Mucosa of stomach (tissue), 1 donor: ENCODE data around the gene SPAG17.
A peak's percentile ranks its signal among the peaks of the same experiment; 100 is the strongest.

ENCODE experiments used
- H3K27me3 ChIP-seq: one replicate; pipeline ENCODE4 v1.7.0; 2013; ENCODE audit warnings: mild to moderate bottlenecking, low read length; ENCODE audit not compliant: control insufficient read depth, insufficient read depth
- H3K36me3 ChIP-seq: one replicate; pipeline ENCODE4 v1.7.0; 2013; ENCODE audit warnings: low read length; ENCODE audit not compliant: control insufficient read depth, insufficient read depth
- H3K4me1 ChIP-seq: one replicate; pipeline ENCODE4 v1.7.0; 2013; ENCODE audit warnings: mild to moderate bottlenecking, low read length; ENCODE audit not compliant: control insufficient read depth, insufficient read depth
- H3K4me3 ChIP-seq: one replicate; pipeline ENCODE4 v1.7.0; 2013; ENCODE audit warnings: low read length
- H3K9ac ChIP-seq: one replicate; pipeline ENCODE4 v1.7.0; 2013; ENCODE audit warnings: mild to moderate bottlenecking, low read length, moderate library complexity
- H3K9me3 ChIP-seq: one replicate; pipeline ENCODE4 v1.7.0; 2013; ENCODE audit warnings: mild to moderate bottlenecking, low read length, moderate library complexity; ENCODE audit not compliant: control insufficient read depth
- donor health status: Pancreatic carcinoma.

The SPAG17 gene

DNA sequence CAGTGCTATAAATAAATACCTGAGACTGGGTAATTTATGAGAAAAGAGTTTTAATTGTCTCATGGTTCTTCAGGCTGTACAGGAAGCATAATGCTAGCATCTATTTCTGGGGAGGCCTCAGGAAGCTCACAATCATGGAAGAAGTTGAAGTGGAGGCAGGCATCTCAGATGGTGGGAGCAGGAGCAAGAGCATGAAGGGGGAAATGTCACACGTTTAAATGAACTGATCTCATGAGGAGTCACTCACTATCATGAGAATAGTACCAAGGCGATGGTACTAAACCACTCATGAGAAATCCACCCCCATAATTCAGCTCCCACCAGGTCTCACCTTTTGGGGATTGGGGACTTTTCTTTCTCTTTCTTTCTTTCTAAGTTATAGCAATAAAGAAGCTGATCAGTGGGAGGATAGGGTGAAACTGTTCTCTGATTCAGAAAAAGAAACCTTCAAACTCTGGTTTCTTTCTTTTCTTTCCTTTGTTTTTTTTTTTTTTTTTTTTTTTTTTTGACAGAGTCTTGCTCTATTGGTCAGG lies 17.1 kb upstream of the SPAG17 start:
- Histone ChIP-seq H3K4me1 (no peaks in the 10 kb centered on the region), H3K27me3 (no peaks in the 10 kb centered on the region), H3K36me3 (no peaks in the 10 kb centered on the region), H3K9me3 (no peaks in the 10 kb centered on the region), H3K9ac (no peak overlapping the region), H3K4me3 (no peak overlapping the region)

DNA sequence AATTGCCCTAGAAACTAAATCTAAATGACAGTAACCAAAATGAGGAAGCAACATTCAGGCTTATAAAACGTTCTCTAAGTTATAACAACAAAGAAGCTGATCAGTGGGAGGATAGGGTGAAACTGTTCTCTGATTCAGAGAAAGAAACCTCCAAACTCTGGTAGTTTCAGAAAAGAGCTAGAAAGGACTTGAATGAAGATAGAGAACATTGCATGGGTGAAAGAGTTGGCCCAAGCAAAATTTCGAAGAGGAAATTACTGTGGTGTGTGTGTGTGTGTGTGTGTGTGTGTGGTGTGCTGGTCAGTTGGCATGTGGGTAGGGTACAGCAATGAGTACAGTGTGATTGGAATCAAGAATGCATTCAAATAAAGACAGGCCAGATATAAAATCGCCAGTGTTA lies 16.5 kb upstream of the SPAG17 start:
- H3K4me1 ChIP-seq: no peaks in the 10 kb centered on the region
- H3K9me3 ChIP-seq: no peaks in the 10 kb centered on the region
- H3K9ac ChIP-seq: no peak overlapping the region
- H3K4me3 ChIP-seq: no peak overlapping the region
- no peaks in the 10 kb centered on the region for H3K27me3 ChIP-seq
- H3K36me3 ChIP-seq: no peaks in the 10 kb centered on the region

DNA sequence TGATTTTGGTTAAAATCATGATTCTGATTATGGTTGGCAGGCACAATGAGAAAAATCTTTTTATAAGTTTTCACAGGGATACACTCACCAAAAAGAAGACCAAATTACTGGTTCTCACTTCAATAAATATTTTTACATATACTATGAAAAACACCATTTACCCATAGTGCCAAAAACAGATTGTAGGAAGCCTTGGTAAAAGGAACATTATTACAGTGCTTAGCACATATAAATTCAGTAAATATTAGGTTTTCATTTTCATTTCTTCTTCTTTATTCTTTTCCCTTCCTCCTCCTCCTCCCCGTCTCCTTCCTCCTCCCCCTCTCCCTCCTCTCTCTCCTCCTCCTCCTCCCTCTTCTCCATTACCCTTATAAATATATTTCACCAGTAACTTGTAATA lies 15.8 kb upstream of the SPAG17 start:
- no peak overlapping the region for H3K4me3 ChIP-seq
- no peaks in the 10 kb centered on the region for H3K36me3 ChIP-seq
- no peaks in the 10 kb centered on the region for H3K27me3 ChIP-seq
- no peak overlapping the region for H3K9ac ChIP-seq
- no peaks in the 10 kb centered on the region for H3K9me3 ChIP-seq
- H3K4me1 ChIP-seq: no peaks in the 10 kb centered on the region

DNA sequence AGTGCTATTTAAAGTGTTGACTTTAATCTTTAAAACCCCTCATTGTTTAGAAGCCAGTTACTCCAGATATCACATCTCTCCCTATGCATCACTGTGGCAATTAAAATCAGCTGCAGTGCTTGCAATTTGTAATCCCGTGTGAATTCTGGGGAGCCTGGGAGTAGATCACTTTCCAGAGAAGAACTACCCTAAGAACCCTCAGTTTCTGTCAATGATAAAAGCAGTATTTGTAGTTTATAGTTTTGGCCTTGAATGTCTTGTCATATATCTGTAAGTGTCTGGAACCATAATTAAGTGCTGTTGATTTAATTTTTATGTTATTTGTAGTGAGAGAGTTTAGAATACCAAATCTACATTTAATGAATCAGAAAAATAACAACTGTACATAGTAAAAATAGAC lies 5.5 kb upstream of the SPAG17 start:
- no peaks in the 10 kb centered on the region for H3K4me1 ChIP-seq
- no peak overlapping the region for H3K4me3 ChIP-seq
- H3K9ac ChIP-seq: no peak overlapping the region
- H3K9me3 ChIP-seq: no peaks in the 10 kb centered on the region
- H3K36me3 ChIP-seq: no peaks in the 10 kb centered on the region
- H3K27me3 ChIP-seq: no peaks in the 10 kb centered on the region

DNA sequence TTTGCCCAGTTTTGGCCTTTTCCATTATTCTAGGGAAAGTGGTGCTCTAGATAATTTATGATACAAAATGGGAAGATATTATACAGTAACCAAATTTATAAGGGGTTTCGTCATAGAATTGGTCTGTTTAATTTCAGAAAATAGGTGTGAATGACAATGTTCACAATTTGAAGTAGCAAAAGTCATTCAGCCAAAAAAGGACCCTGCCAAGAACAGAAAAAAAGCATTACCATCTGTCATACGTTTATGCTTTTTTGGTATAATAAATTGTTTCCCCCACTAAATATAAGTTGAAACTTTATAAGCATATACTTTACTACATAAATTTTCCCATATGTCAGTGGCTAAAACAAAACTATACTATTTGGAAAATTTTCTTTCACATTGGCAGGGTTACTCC lies 4.5 kb upstream of the SPAG17 start:
- no peaks in the 10 kb centered on the region for H3K36me3 ChIP-seq
- H3K27me3 ChIP-seq: no peaks in the 10 kb centered on the region
- H3K4me1 ChIP-seq: no peaks in the 10 kb centered on the region
- no peak overlapping the region for H3K9ac ChIP-seq
- no peaks in the 10 kb centered on the region for H3K9me3 ChIP-seq
- H3K4me3 ChIP-seq: no peak overlapping the region

DNA sequence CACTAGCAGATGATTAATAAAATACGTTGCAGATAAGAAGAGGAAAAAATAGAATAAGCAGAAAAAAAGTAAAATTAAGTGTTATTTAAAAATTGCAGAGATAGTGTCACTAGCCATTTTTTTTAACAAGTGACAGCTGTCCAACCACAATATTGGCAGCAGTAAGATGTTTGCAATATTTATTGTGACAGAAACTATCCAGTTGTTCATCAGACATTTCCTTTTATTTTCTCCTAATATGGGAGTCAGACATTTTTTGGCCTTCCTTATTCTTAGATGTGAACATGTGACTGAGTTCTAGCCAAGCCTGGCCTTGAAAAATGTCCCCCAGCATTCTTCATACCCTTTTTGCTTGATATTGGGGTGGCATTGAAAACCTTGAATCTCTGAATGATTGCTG lies 3.4 kb upstream of the SPAG17 start:
- no peaks in the 10 kb centered on the region for H3K36me3 ChIP-seq
- no peaks in the 10 kb centered on the region for H3K4me1 ChIP-seq
- H3K9me3 ChIP-seq: no peaks in the 10 kb centered on the region
- no peak overlapping the region for H3K9ac ChIP-seq
- H3K27me3 ChIP-seq: no peaks in the 10 kb centered on the region
- no peak overlapping the region for H3K4me3 ChIP-seq

DNA sequence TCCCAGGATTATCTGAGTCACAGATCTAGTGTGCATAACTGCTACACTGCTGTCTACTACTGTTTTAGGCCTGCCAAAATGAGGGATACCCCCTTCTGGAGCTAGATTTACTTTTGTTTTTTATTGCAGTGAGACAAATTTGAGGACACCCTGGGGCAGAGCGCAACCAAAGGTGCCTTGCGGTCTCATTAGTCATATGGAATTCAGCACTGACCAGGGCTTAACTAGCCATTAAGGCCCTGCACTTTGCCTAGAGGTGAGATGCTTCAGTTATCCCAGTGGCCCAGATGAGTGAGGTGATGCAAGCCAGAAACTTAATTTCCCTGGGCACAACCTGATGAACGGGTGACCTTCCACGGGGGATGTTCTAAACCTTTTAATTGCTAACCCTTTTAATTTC lies 998 bp upstream of the SPAG17 start:
- no peaks in the 10 kb centered on the region for H3K9me3 ChIP-seq
- no peak overlapping the region for H3K9ac ChIP-seq
- H3K36me3 ChIP-seq: no peaks in the 10 kb centered on the region
- no peaks in the 10 kb centered on the region for H3K4me1 ChIP-seq
- no peak overlapping the region for H3K4me3 ChIP-seq
- H3K27me3 ChIP-seq: no peaks in the 10 kb centered on the region

DNA sequence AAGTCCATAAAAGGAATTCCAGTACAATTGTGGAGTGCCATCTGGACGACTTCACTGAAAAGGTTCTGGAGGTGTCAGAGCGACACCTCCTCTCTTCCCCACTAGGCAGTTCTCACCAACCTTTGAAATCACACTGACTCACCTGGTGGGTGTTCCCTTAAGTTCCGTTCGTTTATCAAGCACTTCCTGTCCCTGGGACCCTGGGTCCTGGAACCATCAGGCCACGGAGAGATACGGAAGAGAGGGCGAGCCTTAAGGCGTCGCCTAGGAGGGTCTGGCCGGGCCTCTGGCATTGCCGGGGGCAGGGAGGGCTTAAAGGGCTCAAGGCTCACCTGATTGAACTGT lies 317 bp downstream of the SPAG17 start:
- H3K4me3 ChIP-seq: peak overlapping the region; percentile 48
- no peaks in the 10 kb centered on the region for H3K9me3 ChIP-seq
- H3K27me3 ChIP-seq: no peaks in the 10 kb centered on the region
- H3K9ac ChIP-seq: peak overlapping the region; percentile 42
- no peaks in the 10 kb centered on the region for H3K4me1 ChIP-seq
- no peaks in the 10 kb centered on the region for H3K36me3 ChIP-seq

DNA sequence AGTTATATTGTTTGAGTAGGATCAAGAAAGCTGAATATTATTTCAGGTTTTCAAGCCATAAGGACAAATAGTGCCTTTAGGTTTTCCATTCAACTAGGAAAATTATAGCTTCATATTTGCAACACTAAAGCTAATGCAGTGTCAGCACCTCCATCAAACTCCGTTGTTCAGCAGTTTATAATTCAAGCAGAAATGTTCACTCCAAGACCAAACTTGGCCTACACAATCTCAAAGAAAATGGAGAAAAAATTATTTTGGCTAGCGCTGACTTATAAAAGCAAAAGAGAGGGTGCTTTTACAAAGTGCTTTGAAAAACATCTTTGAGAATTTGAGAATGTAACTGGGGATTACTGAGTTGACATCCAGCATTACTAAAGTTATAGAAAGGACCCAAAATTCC lies 1.4 kb downstream of the SPAG17 start:
- Histone ChIP-seq H3K9ac (no peak overlapping the region), H3K4me1 (no peaks in the 10 kb centered on the region), H3K4me3 (no peak overlapping the region), H3K36me3 (no peaks in the 10 kb centered on the region), H3K9me3 (no peaks in the 10 kb centered on the region), H3K27me3 (no peaks in the 10 kb centered on the region)

DNA sequence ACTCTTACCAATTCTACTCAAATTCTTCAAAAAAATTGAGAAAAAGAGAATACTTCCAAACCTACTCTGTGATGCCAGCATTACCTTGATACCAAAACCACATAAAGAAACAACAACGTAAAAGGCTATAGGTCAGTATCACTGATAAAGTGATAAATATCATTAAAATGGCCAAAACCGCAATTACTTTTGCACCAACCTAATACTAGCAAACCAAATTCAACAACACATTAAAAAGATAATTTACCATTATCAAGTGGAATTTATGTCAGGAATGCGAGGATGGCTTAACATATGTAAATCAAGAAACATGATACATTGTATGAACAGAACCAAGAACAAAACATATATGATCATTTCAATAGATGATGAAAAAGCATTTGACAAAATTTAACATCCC lies 7.0 kb downstream of the SPAG17 start:
- Histone ChIP-seq H3K4me1 (no peaks in the 10 kb centered on the region), H3K4me3 (no peak overlapping the region), H3K27me3 (no peaks in the 10 kb centered on the region), H3K9me3 (no peaks in the 10 kb centered on the region), H3K36me3 (no peaks in the 10 kb centered on the region), H3K9ac (no peak overlapping the region)

DNA sequence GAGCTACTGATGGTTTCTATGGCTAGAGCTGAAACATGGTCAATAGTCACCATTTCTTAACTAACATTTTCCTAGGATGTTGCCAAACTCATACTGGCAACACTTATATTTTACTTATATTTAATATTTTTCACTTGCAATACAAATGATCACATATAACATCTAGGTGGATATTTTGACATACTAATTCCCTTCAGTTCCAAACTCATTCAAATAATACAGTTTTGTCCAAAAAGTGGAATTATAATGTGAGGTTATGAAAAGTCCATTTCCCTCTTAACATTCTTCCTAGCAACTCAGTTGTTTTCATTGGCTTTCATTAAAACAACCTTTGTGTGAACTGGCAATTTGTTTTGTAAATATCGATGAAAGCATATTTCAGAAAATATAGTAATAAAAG lies 16.0 kb downstream of the SPAG17 start:
- Histone ChIP-seq H3K9me3 (no peaks in the 10 kb centered on the region), H3K27me3 (no peaks in the 10 kb centered on the region), H3K4me1 (no peaks in the 10 kb centered on the region), H3K9ac (no peak overlapping the region), H3K4me3 (no peak overlapping the region), H3K36me3 (no peaks in the 10 kb centered on the region)

DNA sequence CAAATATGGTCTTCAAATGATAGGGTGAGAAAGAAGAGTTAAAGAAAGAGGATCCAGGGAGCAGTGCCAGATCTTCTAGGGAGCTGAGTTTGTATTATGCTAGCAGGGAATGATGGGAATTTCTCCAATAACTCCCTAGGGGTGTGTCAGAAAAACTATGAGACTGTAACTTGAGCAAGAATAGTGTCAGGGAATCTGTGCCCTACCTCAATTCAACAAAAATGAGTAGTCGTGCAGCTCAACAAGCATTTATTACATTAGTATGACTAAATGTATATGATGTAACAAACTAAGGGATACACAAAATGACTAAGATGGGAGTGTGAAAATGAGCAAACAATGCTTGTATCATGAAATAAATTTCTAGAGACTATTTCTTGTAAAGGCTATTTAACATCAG lies 24.2 kb downstream of the SPAG17 start:
- Histone ChIP-seq H3K9ac (no peak overlapping the region), H3K9me3 (no peaks in the 10 kb centered on the region), H3K27me3 (no peaks in the 10 kb centered on the region), H3K4me3 (no peak overlapping the region), H3K4me1 (no peaks in the 10 kb centered on the region), H3K36me3 (no peaks in the 10 kb centered on the region)

DNA sequence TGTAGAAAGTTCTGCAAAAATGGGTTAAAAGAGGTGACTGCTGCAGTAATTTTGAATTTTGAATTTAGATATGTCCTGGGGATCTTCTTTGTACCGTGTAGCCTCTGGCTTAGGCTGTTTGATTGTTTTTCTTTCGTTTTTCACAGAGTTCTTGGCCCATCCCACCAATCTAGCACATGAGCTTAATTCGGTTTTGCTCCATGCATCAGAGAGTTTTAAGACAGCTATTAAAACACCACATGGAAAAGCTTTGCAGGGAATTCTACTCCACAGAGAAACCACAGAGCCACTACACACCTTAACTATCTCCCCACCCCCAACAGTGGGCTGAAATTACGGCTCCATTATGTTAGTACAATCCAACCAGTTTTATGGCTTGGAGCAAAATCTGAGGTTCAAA lies 25.5 kb downstream of the SPAG17 start:
- no peaks in the 10 kb centered on the region for H3K4me1 ChIP-seq
- no peaks in the 10 kb centered on the region for H3K27me3 ChIP-seq
- H3K9me3 ChIP-seq: no peaks in the 10 kb centered on the region
- no peak overlapping the region for H3K4me3 ChIP-seq
- no peaks in the 10 kb centered on the region for H3K36me3 ChIP-seq
- no peak overlapping the region for H3K9ac ChIP-seq
